Measurements from ENCODE around the gene GSK3B.

GSK3B gene

GRCh38 chr3:119841808-119842471, 252.3 kb downstream of the GSK3B start:
- peaks cover 7 to 9% of the 10 kb centered on the region in 2 donors for H3K36me3 ChIP-seq (ENCODE audit: control insufficient read depth in 2 of 2, insufficient read depth in 2 of 2, low read length in 2 of 2)
- H3K27ac ChIP-seq (ENCODE audit: low read depth in 2 of 2, low read length in 2 of 2) = no peak overlapping the region
- H3K9ac ChIP-seq (ENCODE audit: low read depth in 1 of 2, low read length in 2 of 2) = no peak overlapping the region
- H3K4me3 ChIP-seq (ENCODE audit: low read length in 2 of 2) = no peak overlapping the region
- no peaks in the 10 kb centered on the region for H3K27me3 ChIP-seq (ENCODE audit: control insufficient read depth in 2 of 2, insufficient read depth in 2 of 2, low read length in 2 of 2)
- H3K4me1 ChIP-seq (ENCODE audit: control insufficient read depth in 2 of 2, insufficient read depth in 2 of 2, low read length in 2 of 2) = no peaks in the 10 kb centered on the region
- no peaks in the 10 kb centered on the region for H3K9me3 ChIP-seq (ENCODE audit: control insufficient read depth in 2 of 2, low read length in 2 of 2)

DNA sequence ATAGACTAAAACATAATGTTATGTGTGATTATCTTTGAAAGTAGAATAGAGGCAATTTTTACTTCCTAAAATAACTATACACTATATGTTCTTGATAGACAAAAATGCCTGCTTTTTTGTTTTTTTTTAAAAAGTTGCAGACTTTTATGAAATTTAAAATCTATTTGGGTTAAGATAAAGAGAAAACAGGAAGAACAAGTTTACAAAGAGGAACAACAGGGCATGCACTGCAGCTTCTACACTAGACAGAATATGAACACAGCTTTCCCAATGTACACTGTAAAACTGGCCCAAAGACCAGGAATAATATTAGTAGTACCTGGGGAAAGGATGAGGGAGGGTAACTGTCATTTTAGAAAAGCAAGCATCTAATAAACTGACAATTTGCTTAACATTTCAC, 258.7 kb downstream of the GSK3B start:
- no peaks in the 10 kb centered on the region for H3K27me3 ChIP-seq (ENCODE audit: control insufficient read depth in 2 of 2, insufficient read depth in 2 of 2, low read length in 2 of 2)
- no peak overlapping the region for H3K4me3 ChIP-seq (ENCODE audit: low read length in 2 of 2)
- no peaks in the 10 kb centered on the region for H3K9me3 ChIP-seq (ENCODE audit: control insufficient read depth in 2 of 2, low read length in 2 of 2)
- H3K36me3 ChIP-seq (ENCODE audit: control insufficient read depth in 2 of 2, insufficient read depth in 2 of 2, low read length in 2 of 2) = peaks cover 5 to 11% of the 10 kb centered on the region in 2 donors
- H3K4me1 ChIP-seq (ENCODE audit: control insufficient read depth in 2 of 2, insufficient read depth in 2 of 2, low read length in 2 of 2) = no peaks in the 10 kb centered on the region
- no peak overlapping the region for H3K27ac ChIP-seq (ENCODE audit: low read depth in 2 of 2, low read length in 2 of 2)
- no peak overlapping the region for H3K9ac ChIP-seq (ENCODE audit: low read depth in 1 of 2, low read length in 2 of 2)

DNA sequence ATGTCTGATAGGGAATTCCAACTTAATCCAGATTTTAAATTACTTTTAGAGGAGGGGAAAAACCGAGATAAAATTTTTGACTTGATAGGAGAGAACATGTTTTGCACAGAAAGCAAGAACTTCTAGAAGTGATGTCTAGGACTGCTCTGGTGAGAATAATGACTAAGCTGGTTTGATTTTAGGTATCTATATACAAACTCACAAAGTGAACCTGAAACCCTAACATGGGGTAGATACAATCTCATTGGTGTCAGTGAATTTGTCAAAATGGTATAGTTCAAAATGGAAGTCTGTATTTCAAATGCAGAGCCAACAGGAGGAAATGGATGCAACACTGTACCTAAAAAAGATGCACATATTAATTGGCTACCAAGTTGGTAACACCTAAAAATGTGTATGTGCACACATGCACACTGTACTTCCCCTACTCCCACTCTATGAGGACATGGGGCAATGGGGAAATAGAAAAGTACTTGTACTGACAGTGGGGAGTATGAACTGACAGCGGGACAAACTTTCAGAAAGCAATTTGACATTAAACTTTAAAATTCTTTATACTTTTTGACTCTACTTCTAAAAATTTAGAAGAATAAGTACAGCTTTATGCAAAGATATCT, 259.4 kb downstream of the GSK3B start:
- Histone ChIP-seq H3K27ac (ENCODE audit: low read depth in 2 of 2, low read length in 2 of 2) (no peak overlapping the region), H3K36me3 (ENCODE audit: control insufficient read depth in 2 of 2, insufficient read depth in 2 of 2, low read length in 2 of 2) (peaks cover 5 to 11% of the 10 kb centered on the region in 2 donors), H3K27me3 (ENCODE audit: control insufficient read depth in 2 of 2, insufficient read depth in 2 of 2, low read length in 2 of 2) (no peaks in the 10 kb centered on the region), H3K9me3 (ENCODE audit: control insufficient read depth in 2 of 2, low read length in 2 of 2) (no peaks in the 10 kb centered on the region), H3K9ac (ENCODE audit: low read depth in 1 of 2, low read length in 2 of 2) (no peak overlapping the region), H3K4me3 (ENCODE audit: low read length in 2 of 2) (no peak overlapping the region), H3K4me1 (ENCODE audit: control insufficient read depth in 2 of 2, insufficient read depth in 2 of 2, low read length in 2 of 2) (no peaks in the 10 kb centered on the region)

DNA sequence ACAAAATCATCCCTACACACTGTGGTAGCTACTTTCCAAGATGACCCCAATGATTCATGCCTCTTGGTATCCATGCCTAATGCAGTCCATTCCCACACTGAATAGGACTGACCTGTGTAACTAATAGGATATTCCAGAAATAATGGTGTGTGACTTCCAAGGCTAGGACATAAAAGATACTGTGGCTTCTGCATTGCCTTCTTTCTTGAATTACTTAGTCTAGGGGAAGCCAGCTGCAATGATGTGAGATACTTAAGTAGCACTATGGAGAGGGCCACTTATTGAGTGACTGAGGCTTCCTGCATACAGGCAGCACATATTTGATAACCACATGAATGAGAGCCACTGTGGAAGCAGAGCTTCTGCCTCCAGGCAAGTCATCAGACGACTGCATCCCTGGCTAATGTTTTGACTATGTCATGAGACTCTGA, 262.3 kb downstream of the GSK3B start:
- no peak overlapping the region for H3K9ac ChIP-seq (ENCODE audit: low read depth in 1 of 2, low read length in 2 of 2)
- no peaks in the 10 kb centered on the region for H3K27me3 ChIP-seq (ENCODE audit: control insufficient read depth in 2 of 2, insufficient read depth in 2 of 2, low read length in 2 of 2)
- peaks cover 0 to 3% of the 10 kb centered on the region in 2 donors for H3K36me3 ChIP-seq (ENCODE audit: control insufficient read depth in 2 of 2, insufficient read depth in 2 of 2, low read length in 2 of 2)
- H3K4me1 ChIP-seq (ENCODE audit: control insufficient read depth in 2 of 2, insufficient read depth in 2 of 2, low read length in 2 of 2) = no peaks in the 10 kb centered on the region
- H3K27ac ChIP-seq (ENCODE audit: low read depth in 2 of 2, low read length in 2 of 2) = no peak overlapping the region
- no peak overlapping the region for H3K4me3 ChIP-seq (ENCODE audit: low read length in 2 of 2)
- no peaks in the 10 kb centered on the region for H3K9me3 ChIP-seq (ENCODE audit: control insufficient read depth in 2 of 2, low read length in 2 of 2)

- Histone ChIP-seq H3K27me3 (ENCODE audit: control insufficient read depth in 2 of 2, insufficient read depth in 2 of 2, low read length in 2 of 2) (no peaks in the 10 kb centered on the region), H3K4me1 (ENCODE audit: control insufficient read depth in 2 of 2, insufficient read depth in 2 of 2, low read length in 2 of 2) (no peaks in the 10 kb centered on the region), H3K27ac (ENCODE audit: low read depth in 2 of 2, low read length in 2 of 2) (no peak overlapping the region), H3K9ac (ENCODE audit: low read depth in 1 of 2, low read length in 2 of 2) (no peak overlapping the region), H3K36me3 (ENCODE audit: control insufficient read depth in 2 of 2, insufficient read depth in 2 of 2, low read length in 2 of 2) (peaks cover 0 to 3% of the 10 kb centered on the region in 2 donors), H3K9me3 (ENCODE audit: control insufficient read depth in 2 of 2, low read length in 2 of 2) (no peaks in the 10 kb centered on the region), H3K4me3 (ENCODE audit: low read length in 2 of 2) (no peak overlapping the region)
Measured at GRCh38 chr3:119831022-119831421, 263.2 kb downstream of the GSK3B start.

- Histone ChIP-seq H3K9me3 (ENCODE audit: control insufficient read depth in 2 of 2, low read length in 2 of 2) (no peaks in the 10 kb centered on the region), H3K36me3 (ENCODE audit: control insufficient read depth in 2 of 2, insufficient read depth in 2 of 2, low read length in 2 of 2) (peaks cover under 1 to 8% of the 10 kb centered on the region in 2 donors), H3K4me1 (ENCODE audit: control insufficient read depth in 2 of 2, insufficient read depth in 2 of 2, low read length in 2 of 2) (peaks cover 0 to 4% of the 10 kb centered on the region in 2 donors), H3K4me3 (ENCODE audit: low read length in 2 of 2) (no peak overlapping the region), H3K9ac (ENCODE audit: low read depth in 1 of 2, low read length in 2 of 2) (no peak overlapping the region), H3K27ac (ENCODE audit: low read depth in 2 of 2, low read length in 2 of 2) (no peak overlapping the region), H3K27me3 (ENCODE audit: control insufficient read depth in 2 of 2, insufficient read depth in 2 of 2, low read length in 2 of 2) (no peaks in the 10 kb centered on the region)
Measured at GRCh38 chr3:119829420-119829819, 264.8 kb downstream of the GSK3B start.

DNA sequence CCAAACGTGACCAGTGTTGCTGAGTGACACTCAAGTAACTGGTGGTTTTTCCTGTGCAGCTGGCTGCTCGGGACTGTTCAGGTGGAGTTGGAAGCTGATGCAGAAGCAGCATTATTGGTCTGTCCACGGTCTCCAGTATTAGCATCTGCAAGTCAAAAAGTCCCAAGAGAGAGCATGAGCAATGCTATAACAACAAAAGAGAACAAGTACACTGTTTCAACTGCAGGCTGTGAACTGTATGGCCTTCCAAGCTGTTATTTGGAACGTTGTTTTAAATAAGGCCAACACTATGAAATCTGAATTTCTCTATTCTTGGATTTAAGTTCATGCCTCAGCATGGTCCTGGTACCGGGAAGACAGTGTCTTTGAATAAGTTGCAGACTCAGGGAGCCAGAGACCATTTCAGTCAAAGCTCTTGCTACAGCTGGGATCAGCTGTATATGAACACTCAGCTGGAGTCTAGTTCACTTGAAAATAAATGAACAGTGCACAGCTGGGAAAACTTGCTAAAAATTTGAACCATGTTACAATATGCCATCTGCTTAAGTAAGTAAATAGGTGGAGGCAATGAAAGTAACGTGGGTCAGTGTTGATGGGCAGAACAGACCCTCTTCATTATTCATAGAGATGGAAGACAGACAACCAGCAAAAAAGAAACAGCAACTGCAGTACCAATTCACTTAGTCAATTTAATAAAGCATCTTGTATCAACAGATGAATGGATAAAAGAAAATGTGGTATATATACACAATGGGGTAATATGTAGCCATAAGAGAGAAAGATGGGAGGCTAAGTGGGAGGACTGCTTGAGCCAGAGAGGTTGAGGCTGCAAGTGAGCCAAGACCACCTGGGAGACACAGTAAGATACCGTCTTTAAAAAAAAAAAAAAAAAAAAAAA, 267.3 kb downstream of the GSK3B start:
- Histone ChIP-seq H3K27ac (ENCODE audit: low read depth in 2 of 2, low read length in 2 of 2) (no peak overlapping the region), H3K9ac (ENCODE audit: low read depth in 1 of 2, low read length in 2 of 2) (no peak overlapping the region), H3K27me3 (ENCODE audit: control insufficient read depth in 2 of 2, insufficient read depth in 2 of 2, low read length in 2 of 2) (no peaks in the 10 kb centered on the region), H3K4me3 (ENCODE audit: low read length in 2 of 2) (no peak overlapping the region), H3K4me1 (ENCODE audit: control insufficient read depth in 2 of 2, insufficient read depth in 2 of 2, low read length in 2 of 2) (peaks cover 0 to 4% of the 10 kb centered on the region in 2 donors), H3K9me3 (ENCODE audit: control insufficient read depth in 2 of 2, low read length in 2 of 2) (no peaks in the 10 kb centered on the region), H3K36me3 (ENCODE audit: control insufficient read depth in 2 of 2, insufficient read depth in 2 of 2, low read length in 2 of 2) (peaks cover 3 to 6% of the 10 kb centered on the region in 2 donors)

GRCh38 chr3:119825820-119826219, 268.4 kb downstream of the GSK3B start:
- no peak overlapping the region for H3K27ac ChIP-seq (ENCODE audit: low read depth in 2 of 2, low read length in 2 of 2)

GRCh38 chr3:119819806-119820205, 274.4 kb downstream of the GSK3B start:
- Histone ChIP-seq H3K4me1 (ENCODE audit: control insufficient read depth in 2 of 2, insufficient read depth in 2 of 2, low read length in 2 of 2) (no peaks in the 10 kb centered on the region), H3K9ac (ENCODE audit: low read depth in 1 of 2, low read length in 2 of 2) (no peak overlapping the region), H3K36me3 (ENCODE audit: control insufficient read depth in 2 of 2, insufficient read depth in 2 of 2, low read length in 2 of 2) (peaks cover 6 to 11% of the 10 kb centered on the region in 2 donors), H3K4me3 (ENCODE audit: low read length in 2 of 2) (no peak overlapping the region), H3K27me3 (ENCODE audit: control insufficient read depth in 2 of 2, insufficient read depth in 2 of 2, low read length in 2 of 2) (no peaks in the 10 kb centered on the region), H3K9me3 (ENCODE audit: control insufficient read depth in 2 of 2, low read length in 2 of 2) (no peaks in the 10 kb centered on the region), H3K27ac (ENCODE audit: low read depth in 2 of 2, low read length in 2 of 2) (no peak overlapping the region)

More at GRCh38 chr3:119825820-119826219, 268.4 kb downstream of the GSK3B start:
- no peaks in the 10 kb centered on the region for H3K27me3 ChIP-seq (ENCODE audit: control insufficient read depth in 2 of 2, insufficient read depth in 2 of 2, low read length in 2 of 2)
- H3K9ac ChIP-seq (ENCODE audit: low read depth in 1 of 2, low read length in 2 of 2) = no peak overlapping the region
- peaks cover 3 to 4% of the 10 kb centered on the region in 2 donors for H3K36me3 ChIP-seq (ENCODE audit: control insufficient read depth in 2 of 2, insufficient read depth in 2 of 2, low read length in 2 of 2)
- H3K4me1 ChIP-seq (ENCODE audit: control insufficient read depth in 2 of 2, insufficient read depth in 2 of 2, low read length in 2 of 2) = peaks cover 0 to 4% of the 10 kb centered on the region in 2 donors
- H3K9me3 ChIP-seq (ENCODE audit: control insufficient read depth in 2 of 2, low read length in 2 of 2) = no peaks in the 10 kb centered on the region
- no peak overlapping the region for H3K4me3 ChIP-seq (ENCODE audit: low read length in 2 of 2)

DNA sequence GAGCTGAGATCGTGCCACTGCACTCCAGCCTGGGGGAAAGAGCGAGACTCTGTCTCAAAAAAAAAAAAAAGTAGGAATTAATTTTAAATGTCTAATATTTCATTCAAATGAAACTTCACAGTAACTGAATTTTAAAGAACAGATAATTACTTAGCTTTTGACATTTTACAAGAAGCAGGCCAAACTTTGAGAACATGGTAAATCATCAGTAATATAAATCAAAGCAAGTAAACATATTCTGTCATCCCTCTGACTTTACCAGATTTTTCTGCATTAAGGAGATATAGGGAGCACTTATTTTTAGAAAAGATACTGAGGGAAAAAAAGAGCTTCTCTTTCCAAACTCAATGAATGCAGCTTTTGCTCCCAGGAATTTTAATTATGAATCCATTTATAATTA, 275.3 kb downstream of the GSK3B start:
- Histone ChIP-seq H3K36me3 (ENCODE audit: control insufficient read depth in 2 of 2, insufficient read depth in 2 of 2, low read length in 2 of 2) (peaks cover 4 to 8% of the 10 kb centered on the region in 2 donors), H3K9me3 (ENCODE audit: control insufficient read depth in 2 of 2, low read length in 2 of 2) (no peaks in the 10 kb centered on the region), H3K4me3 (ENCODE audit: low read length in 2 of 2) (no peak overlapping the region), H3K27me3 (ENCODE audit: control insufficient read depth in 2 of 2, insufficient read depth in 2 of 2, low read length in 2 of 2) (no peaks in the 10 kb centered on the region), H3K9ac (ENCODE audit: low read depth in 1 of 2, low read length in 2 of 2) (no peak overlapping the region), H3K27ac (ENCODE audit: low read depth in 2 of 2, low read length in 2 of 2) (no peak overlapping the region), H3K4me1 (ENCODE audit: control insufficient read depth in 2 of 2, insufficient read depth in 2 of 2, low read length in 2 of 2) (no peaks in the 10 kb centered on the region)

All from mucosa of rectum (tissue), 2 donors.